Stimulated activated CD8-positive, alpha-beta memory T cell treated with anti-CD3 and anti-CD28 coated beads, Interleukin-15, amount 100 ng/mL, for 4 hours (primary cell): ENCODE measurements around the gene CLCN6.

Source experiments
- DNase-seq, 2 donors: peaks; one replicate each; pipeline ENCODE4 v3.0.0-alpha.2; 2020; ENCODE audit warnings: low read depth in 2 of 2

The CLCN6 gene

GRCh38 chr1:11850156-11850555 lies 44.2 kb downstream of the CLCN6 start:
- no peak for DNase-seq

- DNase-seq, result no peak
Observed at GRCh38 chr1:11851180-11851579, 45.2 kb downstream of the CLCN6 start.

- no peak for DNase-seq
Observed at GRCh38 chr1:11854519-11854918, 48.5 kb downstream of the CLCN6 start.

DNA sequence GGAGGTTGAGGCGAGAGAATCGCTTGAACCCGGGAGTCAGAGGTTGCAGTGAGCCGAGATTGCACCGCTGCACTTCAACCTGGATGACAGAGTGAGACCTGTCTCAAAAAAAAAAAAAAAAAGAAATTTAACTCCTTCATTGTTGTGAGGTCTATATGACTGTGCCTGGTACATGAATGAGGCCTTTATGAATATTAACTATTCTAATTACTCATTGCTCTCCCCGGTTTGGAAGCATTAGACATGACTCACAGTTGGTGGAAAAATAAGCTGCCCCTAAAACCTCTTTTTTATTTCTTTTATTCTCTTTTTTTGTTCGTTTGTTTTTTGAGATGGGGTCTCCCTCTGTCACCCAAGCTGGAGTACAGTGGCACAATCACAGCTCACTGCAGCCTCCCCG lies 49.4 kb downstream of the CLCN6 start:
- DNase-seq, result no peak

- DNase-seq, result no peak
Observed at GRCh38 chr1:11856698-11857097, 50.7 kb downstream of the CLCN6 start.

- DNase-seq, result no peak
Observed at GRCh38 chr1:11857164-11857851, 51.3 kb downstream of the CLCN6 start.

- DNase-seq, result no peak
Observed at GRCh38 chr1:11858158-11858557, 52.2 kb downstream of the CLCN6 start.

GRCh38 chr1:11858613-11858967 lies 52.6 kb downstream of the CLCN6 start, which contains the start of gene NPPB:
Gene NPPB (minus strand): TSS chr1:11858945. CDS start chr1:11858833, 112 bp downstream.
- no peak for DNase-seq

DNA sequence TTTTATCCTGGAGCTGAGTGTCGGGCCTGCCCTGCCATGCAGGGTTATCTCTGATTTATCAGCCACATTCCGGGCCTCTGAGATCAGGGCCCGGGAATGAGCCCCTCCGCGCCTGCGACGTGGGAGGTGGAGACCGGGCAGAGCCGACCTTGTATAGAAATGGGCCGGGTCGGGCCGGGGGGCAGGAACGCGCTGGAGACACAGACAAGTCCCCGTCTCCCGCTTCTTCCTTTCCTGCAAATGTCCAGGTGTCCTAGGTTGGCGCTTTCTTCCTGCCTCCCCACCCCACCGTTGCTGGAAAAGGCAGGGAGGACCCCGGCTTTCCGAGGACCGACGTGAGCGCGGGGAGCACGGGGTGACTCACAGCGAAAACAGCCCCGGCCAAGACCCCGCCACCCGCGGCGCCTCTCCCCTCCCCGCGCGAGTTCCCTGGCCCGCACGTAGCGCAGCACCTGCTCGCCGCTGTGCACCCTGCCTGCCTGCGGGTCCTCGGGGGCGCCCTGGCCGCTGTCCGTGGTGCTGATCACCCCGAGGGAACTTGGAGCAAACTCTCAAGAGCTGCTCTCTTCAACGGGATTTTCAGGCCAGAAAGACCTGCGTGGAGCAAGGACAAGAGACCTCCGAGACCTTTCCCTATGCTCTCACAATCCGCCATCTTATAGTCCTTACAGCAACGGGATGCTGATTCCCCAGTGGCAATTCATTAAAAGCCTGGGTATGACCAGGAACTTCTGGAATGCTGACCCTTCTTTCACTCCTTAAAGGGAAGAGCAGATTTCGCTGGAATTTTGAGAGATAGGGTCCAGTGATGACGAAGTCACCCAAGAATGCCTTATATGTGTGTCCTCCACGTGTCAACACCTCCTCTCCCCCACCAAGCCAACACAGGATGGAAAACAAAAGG lies 53.2 kb downstream of the CLCN6 start:
- DNase-seq, result peak; percentile 17 to 19

DNA sequence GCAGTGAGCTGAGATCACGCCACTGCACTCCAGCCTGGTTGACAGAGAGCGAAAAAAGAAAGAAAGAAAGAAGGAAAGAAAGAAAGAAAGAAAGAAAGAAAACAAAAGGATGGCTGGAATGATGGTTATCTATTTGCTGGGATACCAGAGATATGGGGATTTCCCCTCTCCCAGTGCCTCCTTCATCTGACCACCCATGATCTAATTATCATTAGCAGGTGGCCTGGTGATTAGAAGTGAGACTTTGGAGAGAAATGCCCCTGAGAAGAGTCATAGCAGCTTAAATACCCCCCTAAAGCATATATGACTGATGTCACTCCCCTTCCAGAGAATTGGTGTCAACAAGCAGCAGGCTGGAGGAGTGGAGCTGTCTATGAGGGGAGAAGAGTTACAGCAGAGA lies 54.1 kb downstream of the CLCN6 start:
- no peak for DNase-seq

- DNase-seq, result no peak
Observed at GRCh38 chr1:11860587-11860986, 54.6 kb downstream of the CLCN6 start.

- DNase-seq, result no peak
Observed at GRCh38 chr1:11862890-11863289, 56.9 kb downstream of the CLCN6 start.

GRCh38 chr1:11868331-11868980 lies 62.5 kb downstream of the CLCN6 start:
- DNase-seq, result no peak

DNA sequence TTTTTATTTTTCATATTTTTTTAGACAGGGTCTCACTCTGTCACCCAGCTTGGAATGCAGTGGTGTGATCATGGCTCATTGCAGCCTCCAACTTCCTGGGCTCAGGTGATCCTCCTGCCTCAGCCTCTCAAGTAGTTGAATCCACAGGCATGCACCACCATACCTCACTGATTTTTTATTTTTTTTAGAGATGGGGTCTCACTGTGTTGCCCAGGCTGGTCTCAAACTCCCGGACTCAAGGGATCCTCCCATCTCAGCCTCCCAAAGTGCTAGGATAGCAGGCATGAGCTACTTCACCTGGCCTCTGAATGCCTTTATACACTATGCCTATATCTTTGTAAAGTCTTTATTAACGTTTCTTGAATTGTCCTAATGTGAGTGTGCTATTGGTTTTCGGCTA lies 63.1 kb downstream of the CLCN6 start:
- no peak for DNase-seq

- no peak for DNase-seq
Observed at GRCh38 chr1:11869650-11870207, 63.7 kb downstream of the CLCN6 start.

DNA sequence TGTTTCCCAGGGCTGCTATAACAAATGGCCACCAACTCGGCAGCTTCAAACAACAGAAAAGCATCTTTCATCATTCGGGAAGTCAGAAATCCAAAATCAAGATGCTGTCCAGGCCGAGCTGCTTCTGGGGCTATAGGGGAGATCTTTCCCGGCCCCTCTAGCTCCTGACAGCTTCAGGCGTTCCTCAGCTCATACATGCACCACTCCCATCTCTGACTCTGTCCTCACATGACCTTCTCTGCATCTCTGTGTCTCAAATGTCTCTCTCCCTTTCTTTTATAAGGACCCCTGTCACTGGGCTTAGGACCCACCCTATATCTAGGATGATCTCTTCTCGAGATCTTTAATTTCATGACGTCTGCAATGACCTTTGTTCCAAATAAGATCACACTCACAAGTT lies 66.6 kb downstream of the CLCN6 start:
- no peak for DNase-seq

GRCh38 chr1:11873395-11874257 lies 67.6 kb downstream of the CLCN6 start:
- DNase-seq, result no peak

- no peak for DNase-seq
Observed at GRCh38 chr1:11874258-11874562, 68.2 kb downstream of the CLCN6 start.

DNA sequence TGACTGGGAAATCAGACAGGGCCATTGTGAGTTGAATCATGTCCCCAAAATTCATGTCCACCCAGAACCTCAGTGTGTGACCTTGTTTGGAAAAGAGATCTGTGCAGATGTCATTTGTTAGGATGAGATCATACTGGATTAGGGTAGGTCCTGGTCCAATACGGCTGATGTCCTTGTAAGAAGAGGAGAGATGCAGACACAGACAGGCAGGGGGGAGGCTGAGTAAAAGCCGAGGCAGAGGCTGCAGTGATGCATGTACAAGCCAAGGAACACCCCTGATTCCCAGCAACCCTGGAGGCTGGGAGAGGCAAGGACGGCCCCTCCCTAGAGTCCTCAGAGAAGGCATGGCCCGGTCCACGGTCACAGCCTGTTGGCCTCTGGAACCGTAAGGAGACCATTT lies 68.6 kb downstream of the CLCN6 start:
- DNase-seq, result no peak

DNA sequence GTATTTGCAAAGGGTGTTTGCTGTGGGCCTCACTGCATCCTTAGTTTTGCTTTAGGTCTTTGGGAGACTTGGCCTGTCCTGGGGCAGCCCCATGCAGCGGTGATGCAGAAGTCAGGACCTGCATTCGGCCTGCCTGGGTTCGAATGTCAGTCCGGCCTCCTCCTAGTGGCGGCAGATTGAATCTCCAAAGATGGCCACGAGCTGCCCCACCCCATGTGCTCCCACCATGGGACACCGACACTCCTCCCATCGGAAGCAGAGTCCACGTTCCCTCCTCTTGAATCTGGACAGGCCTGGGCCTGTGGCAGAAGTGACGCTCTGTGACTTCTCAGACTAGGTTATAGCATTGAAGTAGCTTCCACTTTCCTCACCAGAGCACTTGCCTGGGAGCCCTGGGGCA lies 69.1 kb downstream of the CLCN6 start:
- DNase-seq, result no peak

GRCh38 chr1:11877074-11877473 lies 71.1 kb downstream of the CLCN6 start:
- no peak for DNase-seq
